ENCODE data around the gene CRYBA4.

- TF ChIP-seq CTCF (IDR thresholded peaks at IDR 0.05) (no peak), POLR2A (IDR thresholded peaks at IDR 0.05) (no peak)
Observed at GRCh38 chr22:26609287-26609686, 12.5 kb upstream of the CRYBA4 start.

Measured in Peyer's patch (tissue), 4 donors.